ENCODE results near the gene PTPRD.

The PTPRD gene

GRCh38 chr9:9920425-9921060 lies 692.3 kb downstream of the PTPRD start:
- Histone ChIP-seq H3K27ac (no peak overlapping the region), H3K36me3 (ENCODE audit: insufficient read depth, low read length) (no peaks in the 10 kb centered on the region), H3K9me3 (ENCODE audit: low read depth, low read length) (no peaks in the 10 kb centered on the region), H3K9ac (ENCODE audit: insufficient read length) (no peak overlapping the region), H3K4me3 (no peak overlapping the region)
- DNase-seq (ENCODE audit: low read depth, low spot score), result no peak
- TF ChIP-seq FOXP2 (optimal IDR thresholded peaks at IDR 0.05; ENCODE audit: control extremely low read depth, extremely low read length, insufficient read depth) (no peak), POLR2AphosphoS5 (IDR thresholded peaks at IDR 0.05; ENCODE audit: borderline replicate concordance, low read depth, low read length) (no peak), EZH2 (IDR thresholded peaks at IDR 0.05) (no peak)

- no peaks in the 10 kb centered on the region for H3K36me3 ChIP-seq (ENCODE audit: insufficient read depth, low read length)
- H3K27ac ChIP-seq, result no peak overlapping the region
- no peak for TF ChIP-seq POLR2AphosphoS5 (IDR thresholded peaks at IDR 0.05; ENCODE audit: borderline replicate concordance, low read depth, low read length)
- no peak for TF ChIP-seq EZH2 (IDR thresholded peaks at IDR 0.05)
- TF ChIP-seq FOXP2 (optimal IDR thresholded peaks at IDR 0.05; ENCODE audit: control extremely low read depth, extremely low read length, insufficient read depth), result no peak
- no peak for DNase-seq (ENCODE audit: low read depth, low spot score)
- no peak overlapping the region for H3K4me3 ChIP-seq
- H3K9ac ChIP-seq (ENCODE audit: insufficient read length), result no peak overlapping the region
- H3K9me3 ChIP-seq (ENCODE audit: low read depth, low read length), result no peaks in the 10 kb centered on the region
Measured at GRCh38 chr9:9919174-9919775, 693.5 kb downstream of the PTPRD start.

- Histone ChIP-seq H3K9me3 (ENCODE audit: low read depth, low read length) (no peaks in the 10 kb centered on the region), H3K4me3 (no peak overlapping the region), H3K36me3 (ENCODE audit: insufficient read depth, low read length) (no peaks in the 10 kb centered on the region), H3K27ac (no peak overlapping the region), H3K9ac (ENCODE audit: insufficient read length) (no peak overlapping the region)
- DNase-seq (ENCODE audit: low read depth, low spot score), result no peak
- TF ChIP-seq EZH2 (IDR thresholded peaks at IDR 0.05), result no peak
- TF ChIP-seq FOXP2 (optimal IDR thresholded peaks at IDR 0.05; ENCODE audit: control extremely low read depth, extremely low read length, insufficient read depth), result no peak
- no peak for TF ChIP-seq POLR2AphosphoS5 (IDR thresholded peaks at IDR 0.05; ENCODE audit: borderline replicate concordance, low read depth, low read length)
Measured at GRCh38 chr9:9917400-9917799, 695.4 kb downstream of the PTPRD start.

GRCh38 chr9:9914174-9914573 lies 698.6 kb downstream of the PTPRD start:
- TF ChIP-seq FOXP2 (optimal IDR thresholded peaks at IDR 0.05; ENCODE audit: control extremely low read depth, extremely low read length, insufficient read depth) (no peak), EZH2 (IDR thresholded peaks at IDR 0.05) (no peak), POLR2AphosphoS5 (IDR thresholded peaks at IDR 0.05; ENCODE audit: borderline replicate concordance, low read depth, low read length) (no peak)
- no peak overlapping the region for H3K27ac ChIP-seq
- no peak overlapping the region for H3K9ac ChIP-seq (ENCODE audit: insufficient read length)
- H3K9me3 ChIP-seq (ENCODE audit: low read depth, low read length), result no peaks in the 10 kb centered on the region
- H3K36me3 ChIP-seq (ENCODE audit: insufficient read depth, low read length), result no peaks in the 10 kb centered on the region
- DNase-seq (ENCODE audit: low read depth, low spot score), result no peak
- no peak overlapping the region for H3K4me3 ChIP-seq

- Histone ChIP-seq H3K9me3 (ENCODE audit: low read depth, low read length) (no peaks in the 10 kb centered on the region), H3K4me3 (no peak overlapping the region), H3K9ac (ENCODE audit: insufficient read length) (no peak overlapping the region), H3K36me3 (ENCODE audit: insufficient read depth, low read length) (no peaks in the 10 kb centered on the region), H3K27ac (no peak overlapping the region)
- no peak for TF ChIP-seq EZH2 (IDR thresholded peaks at IDR 0.05)
- no peak for TF ChIP-seq POLR2AphosphoS5 (IDR thresholded peaks at IDR 0.05; ENCODE audit: borderline replicate concordance, low read depth, low read length)
- TF ChIP-seq FOXP2 (optimal IDR thresholded peaks at IDR 0.05; ENCODE audit: control extremely low read depth, extremely low read length, insufficient read depth), result no peak
- no peak for DNase-seq (ENCODE audit: low read depth, low spot score)
Measured at GRCh38 chr9:9913276-9913832, 699.4 kb downstream of the PTPRD start.

- no peak overlapping the region for H3K9ac ChIP-seq (ENCODE audit: insufficient read length)
- H3K36me3 ChIP-seq (ENCODE audit: insufficient read depth, low read length), result no peaks in the 10 kb centered on the region
- H3K27ac ChIP-seq, result no peak overlapping the region
- H3K9me3 ChIP-seq (ENCODE audit: low read depth, low read length), result no peaks in the 10 kb centered on the region
- H3K4me3 ChIP-seq, result no peak overlapping the region
- no peak for TF ChIP-seq EZH2 (IDR thresholded peaks at IDR 0.05)
- TF ChIP-seq POLR2AphosphoS5 (IDR thresholded peaks at IDR 0.05; ENCODE audit: borderline replicate concordance, low read depth, low read length), result no peak
- no peak for TF ChIP-seq FOXP2 (optimal IDR thresholded peaks at IDR 0.05; ENCODE audit: control extremely low read depth, extremely low read length, insufficient read depth)
- no peak for DNase-seq (ENCODE audit: low read depth, low spot score)
Measured at GRCh38 chr9:9912459-9912858, 700.3 kb downstream of the PTPRD start.

GRCh38 chr9:9905736-9906135 lies 707.1 kb downstream of the PTPRD start:
- H3K27ac ChIP-seq, result no peak overlapping the region
- H3K9ac ChIP-seq (ENCODE audit: insufficient read length), result no peak overlapping the region
- no peaks in the 10 kb centered on the region for H3K9me3 ChIP-seq (ENCODE audit: low read depth, low read length)
- no peak for TF ChIP-seq EZH2 (IDR thresholded peaks at IDR 0.05)
- TF ChIP-seq FOXP2 (optimal IDR thresholded peaks at IDR 0.05; ENCODE audit: control extremely low read depth, extremely low read length, insufficient read depth), result no peak
- no peak for TF ChIP-seq POLR2AphosphoS5 (IDR thresholded peaks at IDR 0.05; ENCODE audit: borderline replicate concordance, low read depth, low read length)
- H3K4me3 ChIP-seq, result no peak overlapping the region
- H3K36me3 ChIP-seq (ENCODE audit: insufficient read depth, low read length), result no peaks in the 10 kb centered on the region
- DNase-seq (ENCODE audit: low read depth, low spot score), result no peak

GRCh38 chr9:9904041-9904440 lies 708.8 kb downstream of the PTPRD start:
- Histone ChIP-seq H3K9ac (ENCODE audit: insufficient read length) (no peak overlapping the region), H3K9me3 (ENCODE audit: low read depth, low read length) (no peaks in the 10 kb centered on the region), H3K4me3 (no peak overlapping the region), H3K36me3 (ENCODE audit: insufficient read depth, low read length) (no peaks in the 10 kb centered on the region), H3K27ac (no peak overlapping the region)
- no peak for DNase-seq (ENCODE audit: low read depth, low spot score)
- TF ChIP-seq FOXP2 (optimal IDR thresholded peaks at IDR 0.05; ENCODE audit: control extremely low read depth, extremely low read length, insufficient read depth) (no peak), EZH2 (IDR thresholded peaks at IDR 0.05) (no peak), POLR2AphosphoS5 (IDR thresholded peaks at IDR 0.05; ENCODE audit: borderline replicate concordance, low read depth, low read length) (no peak)
